Mesendoderm (in vitro differentiated cells): Measurements from ENCODE around the gene TNFSF8.

ENCODE experiments used
- DNase-seq: peaks from one replicate; pipeline ENCODE4 v3.0.0; 2013
- H2AK5ac ChIP-seq: 2 replicates; pipeline ENCODE4 v1.6.1; 2013; ENCODE audit warnings: low read length, inconsistent platforms
- H2BK120ac ChIP-seq: 2 replicates; pipeline ENCODE4 v1.6.1; 2013; ENCODE audit warnings: low read depth, mild to moderate bottlenecking, low read length, moderate library complexity, mixed read lengths
- H2BK15ac ChIP-seq: replicated peaks from 2 replicates; pipeline ENCODE4 v1.6.1; 2013; ENCODE audit warnings: low read depth, mild to moderate bottlenecking, moderate library complexity
- H2BK5ac ChIP-seq: 2 replicates; pipeline ENCODE4 v1.6.1; 2013; ENCODE audit warnings: low read length, inconsistent platforms
- H3K18ac ChIP-seq: 2 replicates; pipeline ENCODE4 v1.6.1; 2013; ENCODE audit warnings: mild to moderate bottlenecking, low read length, mixed read lengths
- H3K23ac ChIP-seq: one replicate; pipeline ENCODE4 v1.6.1; 2013; ENCODE audit warnings: low read length
- H3K27ac ChIP-seq: 2 replicates; pipeline ENCODE4 v1.5.1; 2013; ENCODE audit warnings: low read depth, mild to moderate bottlenecking, inconsistent platforms, low read length, moderate library complexity
- H3K27me3 ChIP-seq: 2 replicates; pipeline ENCODE4 v1.6.1; 2013; ENCODE audit warnings: low read length, control low read depth, mild to moderate bottlenecking, inconsistent platforms; ENCODE audit not compliant: insufficient read depth, poor library complexity
- H3K36me3 ChIP-seq: 2 replicates; pipeline ENCODE4 v1.6.1; 2013; ENCODE audit warnings: low read length, inconsistent platforms; ENCODE audit not compliant: control insufficient read depth, insufficient read depth
- H3K4ac ChIP-seq: one replicate; pipeline ENCODE4 v1.6.1; 2013; ENCODE audit warnings: low read depth, mild to moderate bottlenecking, low read length, moderate library complexity
- H3K4me1 ChIP-seq: 2 replicates; pipeline ENCODE4 v1.6.1; 2013; ENCODE audit warnings: low read depth, low read length, inconsistent platforms; ENCODE audit not compliant: control insufficient read depth
- H3K4me2 ChIP-seq: 2 replicates; pipeline ENCODE4 v1.6.1; 2013; ENCODE audit warnings: low read length
- H3K4me3 ChIP-seq: 2 replicates; pipeline ENCODE4 v1.5.1; 2013; ENCODE audit warnings: mild to moderate bottlenecking, low read length
- H3K56ac ChIP-seq: one replicate; pipeline ENCODE4 v1.6.1; 2013; ENCODE audit warnings: low read length
- H3K79me1 ChIP-seq: 2 replicates; pipeline ENCODE4 v1.6.1; 2013; ENCODE audit warnings: low read length, inconsistent platforms
- H3K79me2 ChIP-seq: 2 replicates; pipeline ENCODE4 v1.6.1; 2013; ENCODE audit warnings: mild to moderate bottlenecking, low read length; ENCODE audit not compliant: control insufficient read depth, insufficient read depth
- H3K9ac ChIP-seq: 2 replicates; pipeline ENCODE4 v1.6.1; 2013; ENCODE audit warnings: low read length, inconsistent platforms
- H4K5ac ChIP-seq: one replicate; pipeline ENCODE4 v1.6.1; 2013; ENCODE audit warnings: low read length
- H4K8ac ChIP-seq: one replicate; pipeline ENCODE4 v1.6.1; 2013; ENCODE audit warnings: low read depth, mild to moderate bottlenecking, control low read depth, low read length, moderate library complexity
- WGBS: extraction: QIAGEN DNeasy Blood & Tissue Kit; methylation state at CpG from one replicate; pipeline ENCODE4 v1.1.7; 2013; ENCODE audit warnings: low lambda C conversion rate, missing lambda C conversion rate; ENCODE audit not compliant: insufficient coverage; ENCODE audit errors: extremely low coverage; 5-methylcytosine and 5-hydroxymethylcytosine counted together

Gene TNFSF8

DNA sequence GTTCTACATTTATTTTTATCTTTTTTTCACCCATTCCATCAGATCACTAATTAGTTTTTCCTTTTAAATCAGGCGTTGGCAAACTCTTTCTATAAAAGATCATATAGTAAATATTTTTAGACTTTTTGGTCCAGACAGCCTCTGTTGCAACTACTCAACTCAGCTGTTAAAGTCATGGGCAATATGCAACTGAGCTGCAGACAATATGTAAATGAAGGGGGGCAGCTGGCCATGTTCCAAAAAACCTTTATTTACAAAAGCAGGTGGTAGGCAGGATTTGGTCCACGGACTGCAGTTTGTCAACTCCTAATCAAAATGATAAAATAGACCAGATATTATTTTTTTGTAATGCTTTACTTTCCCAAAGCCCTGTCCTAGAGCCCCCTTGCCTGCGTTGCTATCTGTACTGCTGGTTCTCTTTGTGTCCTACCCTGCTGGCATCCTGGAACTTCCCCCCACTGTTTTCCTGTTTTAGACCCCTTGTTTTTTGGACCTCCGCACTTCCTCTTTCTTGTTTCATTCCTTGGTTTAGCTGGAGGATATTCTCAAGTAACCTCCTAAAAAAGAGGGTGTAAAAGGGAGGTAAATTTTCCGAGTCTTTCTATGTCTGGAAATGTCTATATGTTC lies 24.7 kb upstream of the TNFSF8 start:
- Histone ChIP-seq H3K4ac (no peak overlapping the region), H3K18ac (no peak overlapping the region), H3K4me3 (no peak overlapping the region)

GRCh38 chr9:114953959-114954358 lies 23.6 kb upstream of the TNFSF8 start:
- Histone ChIP-seq H4K5ac (no peak overlapping the region), H3K79me1 (no peaks in the 10 kb centered on the region), H3K9ac (no peak overlapping the region), H3K4me3 (no peak overlapping the region), H4K8ac (no peak overlapping the region), H3K4me1 (no peaks in the 10 kb centered on the region), H3K4me2 (no peak overlapping the region), H3K36me3 (no peaks in the 10 kb centered on the region), H3K27me3 (no peaks in the 10 kb centered on the region), H2BK120ac (no peak overlapping the region), H3K23ac (no peak overlapping the region), H2BK15ac (no peak overlapping the region), H3K79me2 (no peaks in the 10 kb centered on the region), H3K56ac (no peak overlapping the region), H3K27ac (no peak overlapping the region), H2AK5ac (no peak overlapping the region), H3K18ac (no peak overlapping the region), H3K4ac (no peak overlapping the region), H2BK5ac (no peak overlapping the region)
- no CpG with 5 or more reads among the region's 7 CpGs for WGBS
- peak; percentile 25 for DNase-seq

More for the DNA sequence above, 24.7 kb upstream of the TNFSF8 start:
- Histone ChIP-seq H3K23ac (no peak overlapping the region), H2BK120ac (no peak overlapping the region), H2BK5ac (no peak overlapping the region), H3K4me1 (no peaks in the 10 kb centered on the region), H2AK5ac (no peak overlapping the region), H3K56ac (no peak overlapping the region), H3K36me3 (no peaks in the 10 kb centered on the region), H4K8ac (no peak overlapping the region), H4K5ac (no peak overlapping the region), H3K9ac (no peak overlapping the region), H3K27me3 (no peaks in the 10 kb centered on the region), H3K79me2 (no peaks in the 10 kb centered on the region), H3K27ac (no peak overlapping the region), H3K79me1 (no peaks in the 10 kb centered on the region), H3K4me2 (no peak overlapping the region), H2BK15ac (no peak overlapping the region)
- WGBS, result no CpG with 5 or more reads among the region's 5 CpGs
- no peak for DNase-seq

DNA sequence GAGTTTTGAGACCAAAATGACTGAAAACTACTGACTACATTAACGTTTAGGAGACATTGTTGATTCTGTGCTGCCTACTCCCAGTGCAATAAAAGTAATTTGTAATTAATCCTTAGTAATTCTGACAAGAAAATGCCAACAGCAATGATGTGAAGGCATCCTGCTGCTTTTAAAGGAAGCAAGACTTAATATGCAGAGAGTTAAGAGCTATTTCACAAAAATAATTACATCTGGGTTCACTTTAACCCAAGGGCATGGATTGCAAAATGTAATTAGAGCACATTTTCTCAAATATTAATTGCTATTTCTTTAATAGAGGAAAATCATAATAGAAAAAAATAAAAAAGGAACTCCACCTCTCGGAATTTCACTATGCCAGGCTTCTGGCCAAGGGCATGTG lies 22.7 kb upstream of the TNFSF8 start:
- Histone ChIP-seq H3K23ac (no peak overlapping the region), H3K4me3 (no peak overlapping the region), H3K79me1 (no peaks in the 10 kb centered on the region), H3K18ac (no peak overlapping the region), H4K5ac (no peak overlapping the region), H3K4ac (no peak overlapping the region), H3K4me1 (no peaks in the 10 kb centered on the region), H2BK5ac (no peak overlapping the region), H3K27ac (no peak overlapping the region), H2BK15ac (no peak overlapping the region), H3K56ac (no peak overlapping the region), H2AK5ac (no peak overlapping the region), H4K8ac (no peak overlapping the region), H2BK120ac (no peak overlapping the region), H3K9ac (no peak overlapping the region), H3K4me2 (no peak overlapping the region), H3K79me2 (no peaks in the 10 kb centered on the region), H3K27me3 (no peaks in the 10 kb centered on the region), H3K36me3 (no peaks in the 10 kb centered on the region)
- WGBS, result no CpG with 5 or more reads among the region's 2 CpGs
- no peak for DNase-seq

- Histone ChIP-seq H3K27ac (no peak overlapping the region), H3K23ac (no peak overlapping the region), H2BK120ac (no peak overlapping the region), H4K5ac (no peak overlapping the region), H3K79me2 (no peaks in the 10 kb centered on the region), H3K4ac (peak overlapping the region; percentile 21), H2BK5ac (no peak overlapping the region), H3K79me1 (no peaks in the 10 kb centered on the region), H3K36me3 (no peaks in the 10 kb centered on the region), H4K8ac (no peak overlapping the region), H3K27me3 (no peaks in the 10 kb centered on the region), H2AK5ac (no peak overlapping the region), H3K9ac (no peak overlapping the region), H3K4me3 (no peak overlapping the region), H3K4me1 (peaks cover 4% of the 10 kb centered on the region), H3K4me2 (no peak overlapping the region), H3K18ac (no peak overlapping the region), H3K56ac (no peak overlapping the region), H2BK15ac (no peak overlapping the region)
- no peak for DNase-seq
- WGBS, result no CpG with 5 or more reads among the region's 2 CpGs
Measured at GRCh38 chr9:114950761-114951160, 20.4 kb upstream of the TNFSF8 start.

DNA sequence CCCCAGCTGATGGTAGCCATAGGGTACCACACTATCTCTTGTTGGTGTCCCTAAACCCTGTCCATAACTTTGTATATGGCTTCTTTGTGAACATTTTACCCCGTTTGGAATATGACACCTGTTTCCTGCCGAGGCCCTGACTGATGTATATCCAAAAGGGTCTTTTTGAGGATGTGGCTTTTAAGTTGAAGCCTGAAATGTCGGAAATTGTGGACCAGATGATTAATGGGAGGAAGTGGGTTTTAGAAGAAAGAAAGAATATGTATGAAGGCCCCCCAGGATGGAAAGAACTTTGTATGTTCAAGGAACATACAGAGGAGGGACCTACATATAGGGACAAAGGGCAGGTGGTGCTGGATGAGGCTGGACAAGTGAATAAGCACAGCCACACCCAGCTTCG lies 16.7 kb upstream of the TNFSF8 start:
- Histone ChIP-seq H3K9ac (no peak overlapping the region), H4K8ac (no peak overlapping the region), H3K56ac (no peak overlapping the region), H3K27ac (no peak overlapping the region), H3K4me1 (peaks cover 4% of the 10 kb centered on the region), H3K36me3 (no peaks in the 10 kb centered on the region), H3K79me2 (no peaks in the 10 kb centered on the region), H3K79me1 (no peaks in the 10 kb centered on the region), H4K5ac (no peak overlapping the region), H2BK120ac (no peak overlapping the region), H3K23ac (no peak overlapping the region), H2BK15ac (no peak overlapping the region), H3K4me2 (no peak overlapping the region), H3K18ac (no peak overlapping the region), H3K27me3 (no peaks in the 10 kb centered on the region), H2AK5ac (peak overlapping the region; percentile 45), H3K4me3 (no peak overlapping the region), H3K4ac (no peak overlapping the region), H2BK5ac (no peak overlapping the region)
- no peak for DNase-seq
- 100% methylated on average over 1 of the region's 4 CpGs for WGBS
